H1 (cell line): ENCODE measurements around the gene FMNL2. TPM values are rescaled to one million over a fixed set of nuclear protein-coding genes. Genes with fewer than 3 reads are reported as not detected.

Experiments used
- CTCF ChIA-PET: fragments of 300-600 bp; sonication (Branson Sonifier 250); formaldehyde crosslinking; loops from one replicate; lab custom pipeline; 2021; ENCODE audit not compliant: partially characterized antibody; lab: Charles Lee
- POLR2A ChIA-PET: fragments of 300-600 bp; sonication (Branson Sonifier 250); formaldehyde crosslinking; loops from one replicate; lab custom pipeline; 2021; ENCODE audit warnings: inconsistent platforms; ENCODE audit not compliant: partially characterized antibody; lab: Charles Lee
- DNase-seq, 2 experiments: peaks; one replicate each; pipeline versions ENCODE4 v3.0.0 to v3.0.0-alpha.2; 2010 to 2022; ENCODE audit warnings: low spot score in 2 of 2, low read depth in 1 of 2, mixed read lengths in 1 of 2
- FAIRE-seq: peaks from 2 replicates; lab custom pipeline; 2011; peaks lifted over from hg19 to GRCh38; lab: Jason Lieb, UNC
- H2AFZ ChIP-seq: 2 replicates; pipeline ENCODE4 v1.8.1; 2012; ENCODE audit warnings: low read length, inconsistent platforms
- H2AK5ac ChIP-seq: 2 replicates; pipeline ENCODE4 v1.6.1; 2013; ENCODE audit warnings: low read depth, low read length
- H2BK120ac ChIP-seq: replicated peaks from 2 replicates; pipeline ENCODE3; 2013; ENCODE audit warnings: low read depth, low read length, inconsistent platforms
- H2BK12ac ChIP-seq: 2 replicates; pipeline ENCODE4 v1.6.1; 2013; ENCODE audit warnings: low read depth, low read length
- H2BK15ac ChIP-seq: 2 replicates; pipeline ENCODE4 v1.6.1; 2013; ENCODE audit warnings: low read length
- H2BK20ac ChIP-seq: 2 replicates; pipeline ENCODE4 v1.6.1; 2013; ENCODE audit warnings: low read length
- H2BK5ac ChIP-seq: 2 replicates; pipeline ENCODE4 v1.6.1; 2013; ENCODE audit warnings: low read depth, low read length
- H3K14ac ChIP-seq: 2 replicates; pipeline ENCODE4 v1.6.1; 2013; ENCODE audit warnings: inconsistent platforms; ENCODE audit not compliant: insufficient read length
- H3K18ac ChIP-seq: 2 replicates; pipeline ENCODE4 v1.6.1; 2013; ENCODE audit warnings: low read length; ENCODE audit errors: extremely low read depth
- H3K23ac ChIP-seq: 2 replicates; pipeline ENCODE4 v1.6.1; 2013; ENCODE audit warnings: inconsistent platforms; ENCODE audit not compliant: insufficient read length
- H3K23me2 ChIP-seq: 2 replicates; pipeline ENCODE4 v1.6.1; 2013; ENCODE audit warnings: low read depth, low read length
- H3K27ac ChIP-seq: 2 replicates; pipeline ENCODE4 v1.6.1; 2011; ENCODE audit warnings: low read depth, low read length, inconsistent platforms
- H3K27me3 ChIP-seq, 4 experiments: replicated peaks in 1 of 4; 1 replicate in 1 of 4; 2 replicates in 3 of 4; pipeline versions ENCODE4 v1.6.1 to v1.8.1; 2011 to 2013; ENCODE audit warnings: low read length in 3 of 4, mild to moderate bottlenecking in 3 of 4, inconsistent platforms in 2 of 4, mixed read lengths in 2 of 4, moderate library complexity in 1 of 4; ENCODE audit not compliant: control insufficient read depth in 3 of 4, insufficient read depth in 3 of 4; ENCODE audit errors: extremely low read depth in 1 of 4
- H3K36me3 ChIP-seq, 4 experiments: 2 replicates each; pipeline versions ENCODE4 v1.6.1 to v1.8.1; 2011 to 2013; ENCODE audit warnings: mild to moderate bottlenecking in 4 of 4, low read length in 3 of 4, moderate library complexity in 2 of 4, control low read depth in 1 of 4, inconsistent platforms in 1 of 4; ENCODE audit not compliant: insufficient read depth in 4 of 4, control insufficient read depth in 2 of 4
- H3K4ac ChIP-seq: replicated peaks from 2 replicates; pipeline ENCODE3; 2013; ENCODE audit warnings: low read length, low read depth, mixed read lengths, inconsistent platforms; ENCODE audit not compliant: insufficient read length
- H3K4me1 ChIP-seq, 4 experiments: replicated peaks in 1 of 4; 1 replicate in 1 of 4; 2 replicates in 3 of 4; pipeline versions ENCODE4 v1.6.1 to v1.8.1; 2011 to 2013; ENCODE audit warnings: low read length in 3 of 4, inconsistent platforms in 2 of 4, mixed read lengths in 1 of 4; ENCODE audit not compliant: insufficient read depth in 4 of 4, control insufficient read depth in 3 of 4
- H3K4me2 ChIP-seq, 2 experiments: 2 replicates each; pipeline versions ENCODE4 v1.6.1 to v1.8.1; 2011 to 2013; ENCODE audit warnings: low read depth in 2 of 2, low read length in 2 of 2, control low read depth in 1 of 2, inconsistent platforms in 1 of 2, mild to moderate bottlenecking in 1 of 2; ENCODE audit not compliant: insufficient read depth in 1 of 2
- H3K4me3 ChIP-seq, 4 experiments: fragments of 200-600, 300-600 bp in 1 of 4; sonication (generic), shearing (Covaris generic), sonication (Bioruptor Twin) in 1 of 4; 2 replicates each; pipeline versions ENCODE4 v1.5.1 to v1.8.1; 2011 to 2016; ENCODE audit warnings: low read length in 4 of 4, low read depth in 3 of 4, control low read depth in 2 of 4, inconsistent platforms in 2 of 4, mild to moderate bottlenecking in 2 of 4, mixed read lengths in 1 of 4, moderate library complexity in 1 of 4; ENCODE audit not compliant: insufficient read depth in 2 of 4; ENCODE audit errors: extremely low read depth in 1 of 4
- H3K56ac ChIP-seq: replicated peaks from 2 replicates; pipeline ENCODE3; 2013; ENCODE audit warnings: low read depth, mild to moderate bottlenecking, mixed read lengths, low read length, inconsistent platforms; ENCODE audit not compliant: insufficient read length
- H3K79me1 ChIP-seq: 2 replicates; pipeline ENCODE4 v1.6.1; 2013; ENCODE audit warnings: low read depth, low read length, control low read depth
- H3K79me2 ChIP-seq, 2 experiments: 2 replicates each; pipeline versions ENCODE4 v1.6.1 to v1.8.1; 2012 to 2013; ENCODE audit warnings: low read length in 2 of 2, mild to moderate bottlenecking in 2 of 2, inconsistent platforms in 1 of 2; ENCODE audit not compliant: insufficient read depth in 2 of 2, control insufficient read depth in 1 of 2
- H3K9ac ChIP-seq, 4 experiments: replicated peaks in 1 of 4; 1 replicate in 1 of 4; 2 replicates in 3 of 4; pipeline versions ENCODE4 v1.6.1 to v1.8.1; 2011 to 2013; ENCODE audit warnings: low read depth in 3 of 4, low read length in 3 of 4, control low read depth in 2 of 4, mild to moderate bottlenecking in 2 of 4, moderate library complexity in 2 of 4, inconsistent platforms in 1 of 4; ENCODE audit errors: extremely low read depth in 1 of 4
- H3K9me3 ChIP-seq, 2 experiments: 2 replicates each; pipeline versions ENCODE4 v1.6.1 to v1.8.1; 2012 to 2013; ENCODE audit warnings: mild to moderate bottlenecking in 2 of 2, moderate library complexity in 2 of 2, control low read depth in 1 of 2, inconsistent platforms in 1 of 2, low read depth in 1 of 2, low read length in 1 of 2, mixed read lengths in 1 of 2; ENCODE audit not compliant: insufficient read depth in 2 of 2
- H4K20me1 ChIP-seq, 2 experiments: replicated peaks in 1 of 2; 2 replicates each; pipeline versions ENCODE3 to v1.8.1; 2011 to 2013; ENCODE audit warnings: inconsistent platforms in 2 of 2, low read length in 2 of 2, mild to moderate bottlenecking in 1 of 2; ENCODE audit not compliant: insufficient read depth in 2 of 2, control insufficient read depth in 1 of 2
- H4K5ac ChIP-seq: 2 replicates; pipeline ENCODE4 v1.6.1; 2013; ENCODE audit warnings: low read length, low read depth, mixed read lengths, inconsistent platforms; ENCODE audit not compliant: insufficient read length
- H4K8ac ChIP-seq: 2 replicates; pipeline ENCODE4 v1.8.0; 2013; ENCODE audit warnings: mild to moderate bottlenecking, moderate library complexity, low read length, inconsistent platforms; ENCODE audit not compliant: insufficient read depth; ENCODE audit errors: extremely low read depth
- H4K91ac ChIP-seq: replicated peaks from 2 replicates; pipeline ENCODE3; 2013; ENCODE audit warnings: low read length, mixed read lengths, inconsistent platforms; ENCODE audit not compliant: insufficient read length
- CHD2 ChIP-seq: IDR thresholded peaks from 2 replicates; pipeline ENCODE4 v1.6.1; 2012; ENCODE audit warnings: low read length, improper control_type of control experiment
- EP300 ChIP-seq, 2 experiments: IDR thresholded peaks; 1 replicate in 1 of 2; 2 replicates in 1 of 2; pipeline ENCODE4 v1.6.1; 2011 to 2012; ENCODE audit warnings: low read depth in 2 of 2, low read length in 2 of 2, mild to moderate bottlenecking in 2 of 2, borderline replicate concordance in 1 of 2, inconsistent platforms in 1 of 2, moderate library complexity in 1 of 2
- FOSL1 ChIP-seq: IDR thresholded peaks from 2 replicates; pipeline ENCODE4 v1.6.1; 2011; ENCODE audit warnings: mild to moderate bottlenecking, low read depth, low read length, moderate library complexity; ENCODE audit not compliant: insufficient read depth
- GTF2F1 ChIP-seq: IDR thresholded peaks from 2 replicates; pipeline ENCODE4 v1.6.1; 2012; ENCODE audit warnings: low read depth, low read length, improper control_type of control experiment, borderline replicate concordance
- HDAC6 ChIP-seq: IDR thresholded peaks from one replicate; pipeline ENCODE4 v1.7.1; 2012; ENCODE audit warnings: low read depth, mild to moderate bottlenecking, inconsistent platforms, low read length, moderate library complexity
- KDM5A ChIP-seq: fragments of 200-600 bp; IDR thresholded peaks from 2 replicates; pipeline ENCODE4 v1.7.1; 2012; ENCODE audit warnings: mild to moderate bottlenecking, low read length, inconsistent platforms, mixed read lengths
- MAX ChIP-seq: IDR thresholded peaks from 2 replicates; pipeline ENCODE4 v1.6.1; 2012; ENCODE audit warnings: inconsistent platforms
- POLR2A ChIP-seq, 2 experiments: IDR thresholded peaks; 1 replicate in 1 of 2; 2 replicates in 1 of 2; pipeline ENCODE4 v1.6.1; 2011; ENCODE audit warnings: low read depth in 2 of 2, low read length in 2 of 2, mild to moderate bottlenecking in 2 of 2; ENCODE audit errors: control extremely low read depth in 1 of 2
- POLR2AphosphoS5 ChIP-seq: IDR thresholded peaks from 2 replicates; pipeline ENCODE4 v1.6.1; 2011; ENCODE audit warnings: low read depth, low read length
- RBBP5 ChIP-seq: IDR thresholded peaks from 2 replicates; pipeline ENCODE4 v1.7.1; 2012; ENCODE audit warnings: low read depth, mild to moderate bottlenecking, inconsistent platforms, low read length, moderate library complexity, borderline replicate concordance
- SAP30 ChIP-seq: fragments of 300-600 bp; sonication (generic); IDR thresholded peaks from 2 replicates; pipeline ENCODE4 v1.7.1; 2012; ENCODE audit warnings: low read length, moderate library complexity, mild to moderate bottlenecking, inconsistent platforms; ENCODE audit not compliant: insufficient read depth, insufficient replicate concordance
- TEAD4 ChIP-seq: IDR thresholded peaks from 2 replicates; pipeline ENCODE4 v1.6.1; 2012; ENCODE audit warnings: low read depth, low read length, inconsistent platforms, mixed read lengths
- USF2 ChIP-seq: IDR thresholded peaks from 2 replicates; pipeline ENCODE4 v1.6.1; 2011; ENCODE audit warnings: low read length, improper control_type of control experiment
- WGBS, 2 experiments: shearing (Covaris generic) in 1 of 2; methylation state at CpG; one replicate each; pipeline versions ENCODE4 v1.1.6 to v1.1.7; 2013 to 2015; ENCODE audit warnings: low lambda C conversion rate in 2 of 2, mixed read lengths in 2 of 2, inconsistent platforms in 1 of 2, low coverage in 1 of 2, missing lambda C conversion rate in 1 of 2; ENCODE audit not compliant: insufficient replicate concordance in 2 of 2, insufficient coverage in 1 of 2, insufficient read length in 1 of 2; ENCODE audit errors: extremely low coverage in 1 of 2, missing lambda C conversion rate in 1 of 2; 5-methylcytosine and 5-hydroxymethylcytosine counted together
- polyA plus RNA-seq, 7 experiments: library from polyadenylated mRNA; depleted of rRNA in 3 of 7; stranded (reverse) in 5 of 7; unstranded in 2 of 7; fragments of >200 nt in 5 of 7; fragments of 200-250 nt in 2 of 7; gene quantifications; 1 replicate in 5 of 7; 2 replicates in 1 of 7; 4 replicates in 1 of 7; pipeline versions ENCODE4 v1.2.1 to v1.2.3, GENCODE V29; 2011 to 2013; ENCODE audit warnings: missing spikeins in 2 of 7, mixed read lengths in 2 of 7
- total RNA-seq: library from RNA; stranded (reverse); fragmentation: NEBNext Ultra II Directional; extraction: Animal tissue kit (Norgen Biotek cat#: 25700); gene quantifications from 2 replicates; pipeline ENCODE4 v1.2.1, GENCODE V29; 2021

Gene FMNL2
- total and polyA plus RNA-seq, 2 of the 8 experiments (the other 6 are each of a cell fraction or from before 2014, with no cell fraction given) = 15.5 to 45.1 TPM

- no peak overlapping the region for H3K4ac ChIP-seq
- no peaks in the 10 kb centered on the region for H4K20me1 ChIP-seq
- H3K4me3 ChIP-seq = no peak overlapping the region
- no peak overlapping the region for H2BK120ac ChIP-seq
- no peak overlapping the region for H3K4me2 ChIP-seq
- no peaks in the 10 kb centered on the region for H3K9me3 ChIP-seq
- no peak overlapping the region for H2BK12ac ChIP-seq
- H2BK20ac ChIP-seq = no peak overlapping the region
- H3K27me3 ChIP-seq = no peaks in the 10 kb centered on the region
- no peak overlapping the region for H4K5ac ChIP-seq
- DNase-seq = no peak
- POLR2A ChIA-PET = no interaction called here
- H2AFZ ChIP-seq = no peak overlapping the region
- no peak overlapping the region for H3K27ac ChIP-seq
- 86% methylated on average over 5 of the region's 5 CpGs; no CpG with 5 or more reads in 1 of the 2 experiments for WGBS, 2 experiments
- no peak overlapping the region for H2BK5ac ChIP-seq
- H3K36me3 ChIP-seq = no peaks in the 10 kb centered on the region; a peak in 3 of 8 replicates
- H4K91ac ChIP-seq = no peak overlapping the region
- H3K9ac ChIP-seq = no peak overlapping the region
- no peak for FAIRE-seq
- no peak overlapping the region for H3K23ac ChIP-seq
- no peak overlapping the region for H2BK15ac ChIP-seq
- H3K79me2 ChIP-seq = no peaks in the 10 kb centered on the region; a peak in 1 of 4 replicates
- H3K56ac ChIP-seq = no peak overlapping the region
- H4K8ac ChIP-seq = no peak overlapping the region
- H3K18ac ChIP-seq = no peak overlapping the region
- H3K4me1 ChIP-seq = peaks cover 0 to 3% (median 0%) of the 10 kb centered on the region in 4 experiments; a peak in 2 of 7 replicates
- H2AK5ac ChIP-seq = no peak overlapping the region
- no peaks in the 10 kb centered on the region for H3K23me2 ChIP-seq
- no peak overlapping the region for H3K14ac ChIP-seq
- CTCF ChIA-PET = interaction anchor here (1.0 to 3.1 kb wide), 4 partner anchors 12 to 391 kb away, joined by 3 to 12 read pairs (median 4); no protein-coding TSS in a partner anchor
- H3K79me1 ChIP-seq = no peaks in the 10 kb centered on the region; the same call in 1 of the 2 replicates
- no peak for TF ChIP-seq SAP30
- TF ChIP-seq POLR2AphosphoS5 = no peak
- no peak for TF ChIP-seq KDM5A
- TF ChIP-seq HDAC6 = no peak
- no peak for TF ChIP-seq EP300 (IDR thresholded peaks at IDR 0.05; ENCODE audit: borderline replicate concordance in 1 of 2, low read depth in 2 of 2, low read length in 2 of 2)
- no peak for TF ChIP-seq FOSL1
- TF ChIP-seq RBBP5 = no peak
- TF ChIP-seq GTF2F1 = no peak
- TF ChIP-seq CHD2 = no peak
- no peak for TF ChIP-seq POLR2A (IDR thresholded peaks at IDR 0.05; ENCODE audit: control extremely low read depth in 1 of 2, low read depth in 2 of 2, low read length in 2 of 2)
- no peak for TF ChIP-seq USF2
- TF ChIP-seq MAX = no peak
- TF ChIP-seq TEAD4 = no peak
These were observed 231.7 kb downstream of the FMNL2 start for GRCh38 chr2:152566728-152567069.
